MM.1S (cell line): ENCODE results near the gene FYN.

Experiments used
- DNase-seq: peaks from one replicate; pipeline ENCODE4 v3.0.0-alpha.2; 2015
- H2AFZ ChIP-seq: fragments of 300-600 bp; sonication (generic); 2 replicates; pipeline ENCODE4 v1.6.0; 2016; ENCODE audit warnings: antibody characterized with exemption, low read length
- H3F3A ChIP-seq: fragments of 300-600 bp; sonication (generic); 2 replicates; pipeline ENCODE4 v1.6.1; 2016; ENCODE audit warnings: mild to moderate bottlenecking, antibody characterized with exemption, low read length, moderate library complexity, mixed read lengths; ENCODE audit not compliant: insufficient read depth
- H3K27ac ChIP-seq: fragments of 300-600 bp; sonication (generic); 2 replicates; pipeline ENCODE4 v1.5.1; 2016; ENCODE audit warnings: mild to moderate bottlenecking, low read length
- H3K27me3 ChIP-seq: fragments of 300-600 bp; sonication (generic); replicated peaks from 2 replicates; pipeline ENCODE4 v1.6.0; 2016; ENCODE audit warnings: low read length; ENCODE audit not compliant: insufficient read depth
- H3K36me3 ChIP-seq: fragments of 300-600 bp; sonication (generic); replicated peaks from 2 replicates; pipeline ENCODE4 v1.6.1; 2016; ENCODE audit warnings: mild to moderate bottlenecking, low read length, mixed read lengths; ENCODE audit not compliant: insufficient read depth
- H3K4me1 ChIP-seq: fragments of 300-600 bp; sonication (generic); 2 replicates; pipeline ENCODE4 v1.6.1; 2016; ENCODE audit warnings: low read length, mixed read lengths
- H3K4me2 ChIP-seq: fragments of 300-600 bp; sonication (generic); 2 replicates; pipeline ENCODE4 v1.6.0; 2016; ENCODE audit warnings: low read depth, low read length
- H3K4me3 ChIP-seq: fragments of 300-600 bp; sonication (generic); 2 replicates; pipeline ENCODE4 v1.5.1; 2016; ENCODE audit warnings: low read length, mixed read lengths
- H3K79me2 ChIP-seq: fragments of 300-600 bp; sonication (generic); 2 replicates; pipeline ENCODE4 v1.6.1; 2016; ENCODE audit warnings: mixed run types, low read length, mixed read lengths
- H3K9ac ChIP-seq: fragments of 300-600 bp; sonication (generic); 2 replicates; pipeline ENCODE4 v1.6.1; 2016; ENCODE audit warnings: low read length, mixed read lengths
- H3K9me2 ChIP-seq: fragments of 300-600 bp; sonication (generic); replicated peaks from 2 replicates; pipeline ENCODE4 v1.6.1; 2016; ENCODE audit warnings: mild to moderate bottlenecking, low read length, mixed read lengths; ENCODE audit not compliant: insufficient read depth
- H3K9me3 ChIP-seq: fragments of 300-600 bp; sonication (generic); replicated peaks from 2 replicates; pipeline ENCODE4 v1.6.1; 2016; ENCODE audit warnings: mild to moderate bottlenecking, low read length, mixed read lengths; ENCODE audit not compliant: insufficient read depth
- H4K20me1 ChIP-seq: fragments of 300-600 bp; sonication (generic); 2 replicates; pipeline ENCODE4 v1.6.1; 2016; ENCODE audit warnings: mild to moderate bottlenecking, low read length, moderate library complexity, mixed read lengths; ENCODE audit not compliant: insufficient read depth
- EZH2 ChIP-seq: fragments of 300-600 bp; sonication (generic); optimal IDR thresholded peaks from 2 replicates; pipeline ENCODE3; 2017; ENCODE audit warnings: low read depth, mild to moderate bottlenecking, antibody characterized with exemption, low read length, mixed read lengths
- EZH2phosphoT487 ChIP-seq: fragments of 300-600 bp; sonication (generic); IDR thresholded peaks from 2 replicates; pipeline ENCODE4 v1.6.1; 2018; ENCODE audit warnings: antibody characterized with exemption, low read length
- TF ChIP-seq, protein P1 (sequence below): fragments of 300-600 bp; sonication (generic); IDR thresholded peaks from 2 replicates; pipeline ENCODE4 v1.5.1; 2016; ENCODE audit warnings: antibody characterized with exemption, low read length, mixed read lengths

The FYN gene

GRCh38 chr6:111780393-111780792, 92.9 kb downstream of the FYN start:
- DNase-seq = no peak
- no peaks in the 10 kb centered on the region for H3K4me1 ChIP-seq
- no peaks in the 10 kb centered on the region for H3K36me3 ChIP-seq
- H3K27me3 ChIP-seq = no peaks in the 10 kb centered on the region
- no peak overlapping the region for H3K9ac ChIP-seq
- H3K27ac ChIP-seq = no peak overlapping the region
- no peak overlapping the region for H2AFZ ChIP-seq
- H4K20me1 ChIP-seq = no peaks in the 10 kb centered on the region
- H3K4me3 ChIP-seq = no peak overlapping the region
- H3K4me2 ChIP-seq = no peak overlapping the region
- H3K9me3 ChIP-seq = no peaks in the 10 kb centered on the region
- no peaks in the 10 kb centered on the region for H3K9me2 ChIP-seq
- H3F3A ChIP-seq = no peaks in the 10 kb centered on the region
- H3K79me2 ChIP-seq = no peaks in the 10 kb centered on the region
- no peak for TF ChIP-seq EZH2
- TF ChIP-seq, protein P1, sequence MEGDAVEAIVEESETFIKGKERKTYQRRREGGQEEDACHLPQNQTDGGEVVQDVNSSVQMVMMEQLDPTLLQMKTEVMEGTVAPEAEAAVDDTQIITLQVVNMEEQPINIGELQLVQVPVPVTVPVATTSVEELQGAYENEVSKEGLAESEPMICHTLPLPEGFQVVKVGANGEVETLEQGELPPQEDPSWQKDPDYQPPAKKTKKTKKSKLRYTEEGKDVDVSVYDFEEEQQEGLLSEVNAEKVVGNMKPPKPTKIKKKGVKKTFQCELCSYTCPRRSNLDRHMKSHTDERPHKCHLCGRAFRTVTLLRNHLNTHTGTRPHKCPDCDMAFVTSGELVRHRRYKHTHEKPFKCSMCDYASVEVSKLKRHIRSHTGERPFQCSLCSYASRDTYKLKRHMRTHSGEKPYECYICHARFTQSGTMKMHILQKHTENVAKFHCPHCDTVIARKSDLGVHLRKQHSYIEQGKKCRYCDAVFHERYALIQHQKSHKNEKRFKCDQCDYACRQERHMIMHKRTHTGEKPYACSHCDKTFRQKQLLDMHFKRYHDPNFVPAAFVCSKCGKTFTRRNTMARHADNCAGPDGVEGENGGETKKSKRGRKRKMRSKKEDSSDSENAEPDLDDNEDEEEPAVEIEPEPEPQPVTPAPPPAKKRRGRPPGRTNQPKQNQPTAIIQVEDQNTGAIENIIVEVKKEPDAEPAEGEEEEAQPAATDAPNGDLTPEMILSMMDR = no peak
- no peak for TF ChIP-seq EZH2phosphoT487

- Histone ChIP-seq H3F3A (no peaks in the 10 kb centered on the region), H3K79me2 (no peaks in the 10 kb centered on the region), H3K4me2 (no peak overlapping the region), H3K4me3 (no peak overlapping the region), H3K36me3 (no peaks in the 10 kb centered on the region), H3K27me3 (no peaks in the 10 kb centered on the region), H3K4me1 (no peaks in the 10 kb centered on the region), H4K20me1 (no peaks in the 10 kb centered on the region), H3K9ac (no peak overlapping the region), H3K9me2 (no peaks in the 10 kb centered on the region), H2AFZ (no peak overlapping the region), H3K9me3 (no peaks in the 10 kb centered on the region), H3K27ac (no peak overlapping the region)
- DNase-seq = no peak
- TF ChIP-seq EZH2 (no peak), EZH2phosphoT487 (no peak)
- TF ChIP-seq, protein P1 = no peak
These were observed 93.6 kb downstream of the FYN start for GRCh38 chr6:111779660-111780059.

DNA sequence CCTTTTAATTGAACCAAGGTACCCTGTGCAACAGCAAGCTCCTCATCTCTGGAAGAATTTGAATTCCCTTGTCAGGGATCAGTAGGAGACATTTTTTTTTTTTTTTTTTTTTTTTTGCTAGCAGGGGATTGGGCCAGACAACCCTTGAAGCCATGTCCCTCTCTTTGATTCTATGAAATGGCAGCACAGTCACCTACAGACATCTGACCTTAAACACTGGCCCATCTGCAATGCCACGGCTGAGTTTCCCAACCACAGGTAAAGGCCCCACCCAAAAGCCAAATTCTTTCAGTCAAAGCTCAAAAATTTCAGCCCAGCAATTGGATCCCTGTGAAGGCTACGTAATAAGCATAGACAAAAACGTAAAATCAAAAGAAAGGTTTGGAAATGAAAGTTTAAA, 94.2 kb downstream of the FYN start:
- DNase-seq = no peak
- no peaks in the 10 kb centered on the region for H4K20me1 ChIP-seq
- no peak overlapping the region for H3K4me2 ChIP-seq
- no peak overlapping the region for H3K4me3 ChIP-seq
- H3K27me3 ChIP-seq = no peaks in the 10 kb centered on the region
- TF ChIP-seq EZH2 (no peak), EZH2phosphoT487 (no peak)
- TF ChIP-seq, protein P1 = no peak
- no peaks in the 10 kb centered on the region for H3K9me2 ChIP-seq
- H2AFZ ChIP-seq = no peak overlapping the region
- no peaks in the 10 kb centered on the region for H3F3A ChIP-seq
- no peaks in the 10 kb centered on the region for H3K4me1 ChIP-seq
- no peaks in the 10 kb centered on the region for H3K36me3 ChIP-seq
- H3K9me3 ChIP-seq = no peaks in the 10 kb centered on the region
- no peaks in the 10 kb centered on the region for H3K79me2 ChIP-seq
- no peak overlapping the region for H3K9ac ChIP-seq
- no peak overlapping the region for H3K27ac ChIP-seq

GRCh38 chr6:111777357-111777756, 95.9 kb downstream of the FYN start:
- no peaks in the 10 kb centered on the region for H3K36me3 ChIP-seq
- no peak overlapping the region for H3K4me3 ChIP-seq
- no peaks in the 10 kb centered on the region for H3K27me3 ChIP-seq
- H3K79me2 ChIP-seq = no peaks in the 10 kb centered on the region
- TF ChIP-seq EZH2 = no peak
- no peak for TF ChIP-seq EZH2phosphoT487
- TF ChIP-seq, protein P1 = no peak
- H3K9me3 ChIP-seq = no peaks in the 10 kb centered on the region
- H4K20me1 ChIP-seq = no peaks in the 10 kb centered on the region
- no peak overlapping the region for H3K27ac ChIP-seq
- no peaks in the 10 kb centered on the region for H3F3A ChIP-seq
- no peak for DNase-seq
- no peak overlapping the region for H2AFZ ChIP-seq
- H3K9me2 ChIP-seq = no peaks in the 10 kb centered on the region
- no peak overlapping the region for H3K4me2 ChIP-seq
- H3K4me1 ChIP-seq = no peaks in the 10 kb centered on the region
- no peak overlapping the region for H3K9ac ChIP-seq
